Keratinocyte (primary cell): Measurements from ENCODE around the gene PACSIN2. TPM values are rescaled to one million over a fixed set of nuclear protein-coding genes. Genes with fewer than 3 reads are reported as not detected.

Experiments used
- DNase-seq: peaks from one replicate; pipeline ENCODE4 v3.0.0-alpha.2; 2011; ENCODE audit warnings: low read depth, missing footprints, low spot score
- FAIRE-seq: peaks from 2 replicates; lab custom pipeline; 2011; peaks lifted over from hg19 to GRCh38; lab: Jason Lieb, UNC
- H2AFZ ChIP-seq: 2 replicates; pipeline ENCODE4 v1.6.0; 2012; ENCODE audit warnings: low read length, control low read depth, inconsistent platforms; ENCODE audit not compliant: control insufficient read depth
- H3K27ac ChIP-seq: 2 replicates; pipeline ENCODE4 v1.5.1; 2011; ENCODE audit warnings: low read length; ENCODE audit not compliant: control insufficient read depth, insufficient read depth
- H3K27me3 ChIP-seq: 3 replicates; pipeline ENCODE4 v1.6.0; 2011; ENCODE audit warnings: low read length; ENCODE audit not compliant: control insufficient read depth, insufficient read depth; ENCODE audit errors: extremely low read depth
- H3K36me3 ChIP-seq, 2 experiments: 2 replicates in 1 of 2; 3 replicates in 1 of 2; pipeline ENCODE4 v1.5.1; 2011; ENCODE audit warnings: low read length in 2 of 2, mild to moderate bottlenecking in 1 of 2; ENCODE audit not compliant: control insufficient read depth in 2 of 2, insufficient read depth in 2 of 2; ENCODE audit errors: extremely low read depth in 1 of 2
- H3K4me1 ChIP-seq: 3 replicates; pipeline ENCODE4 v1.5.1; 2011; ENCODE audit warnings: low read length; ENCODE audit not compliant: control insufficient read depth, insufficient read depth; ENCODE audit errors: extremely low read depth
- H3K4me2 ChIP-seq: 3 replicates; pipeline ENCODE4 v1.6.0; 2011; ENCODE audit warnings: low read depth, low read length; ENCODE audit not compliant: control insufficient read depth, insufficient read depth; ENCODE audit errors: extremely low read depth
- H3K4me3 ChIP-seq, 3 experiments: fragments of 200-600 bp in 1 of 3; sonication (generic) in 1 of 3; 2 replicates in 2 of 3; 3 replicates in 1 of 3; pipeline ENCODE4 v1.5.1; 2011 to 2016; ENCODE audit warnings: low read length in 3 of 3, mild to moderate bottlenecking in 3 of 3, control low read depth in 2 of 3, inconsistent platforms in 1 of 3, low read depth in 1 of 3, mixed read lengths in 1 of 3, mixed run types in 1 of 3, moderate library complexity in 1 of 3; ENCODE audit not compliant: control insufficient read depth in 2 of 3, insufficient read depth in 2 of 3; ENCODE audit errors: extremely low read depth in 1 of 3
- H3K79me2 ChIP-seq: 2 replicates; pipeline ENCODE4 v1.6.0; 2012; ENCODE audit warnings: low read length; ENCODE audit not compliant: control insufficient read depth, insufficient read depth
- H3K9ac ChIP-seq: 3 replicates; pipeline ENCODE4 v1.6.0; 2011; ENCODE audit warnings: low read length; ENCODE audit not compliant: control insufficient read depth, insufficient read depth; ENCODE audit errors: extremely low read depth
- H3K9me1 ChIP-seq: 3 replicates; pipeline ENCODE4 v1.6.0; 2011; ENCODE audit warnings: low read length; ENCODE audit not compliant: control insufficient read depth, insufficient read depth; ENCODE audit errors: extremely low read depth
- H3K9me3 ChIP-seq: 2 replicates; pipeline ENCODE4 v1.5.1; 2012; ENCODE audit warnings: low read depth, low read length; ENCODE audit not compliant: control insufficient read depth
- H4K20me1 ChIP-seq: 3 replicates; pipeline ENCODE4 v1.6.0; 2011; ENCODE audit warnings: low read length; ENCODE audit not compliant: control insufficient read depth, insufficient read depth; ENCODE audit errors: extremely low read depth
- CTCF ChIP-seq, 3 experiments: IDR thresholded peaks in 1 of 3; conservative IDR thresholded peaks in 1 of 3; optimal IDR thresholded peaks in 1 of 3; 2 replicates in 2 of 3; 3 replicates in 1 of 3; pipeline versions ENCODE3 to v1.5.1; 2011; ENCODE audit warnings: low read length in 3 of 3, mild to moderate bottlenecking in 3 of 3, moderate library complexity in 2 of 3, control low read depth in 1 of 3, inconsistent platforms in 1 of 3; ENCODE audit not compliant: insufficient read depth in 2 of 3; ENCODE audit errors: extremely low read depth in 1 of 3
- EZH2 ChIP-seq: IDR thresholded peaks from one replicate; pipeline ENCODE4 v1.6.1; 2012; ENCODE audit warnings: inconsistent platforms, mild to moderate bottlenecking, low read length, moderate library complexity
- dilution Hi-C: fragments of 300-500 bp; cut with MboI; formaldehyde crosslinking; loops from one replicate; pipeline ENCODE4 v1.7.0; 2020; ENCODE audit warnings: low sequenced_read_pairs; ENCODE audit not compliant: extremely low pct_ligation_motif_present
- polyA plus RNA-seq, 5 experiments: library from polyadenylated mRNA; depleted of rRNA in 3 of 5; stranded (reverse) in 3 of 5; stranded (forward) in 1 of 5; unstranded in 1 of 5; fragments of >200 nt; gene quantifications; 1 replicate in 1 of 5; 2 replicates in 3 of 5; 3 replicates in 1 of 5; pipeline versions ENCODE4 v1.2.1 to v1.2.3, GENCODE V29; 2011 to 2012; ENCODE audit warnings: missing spikeins in 2 of 5, low read depth in 1 of 5, low replicate concordance in 1 of 5

The PACSIN2 gene
- polyA plus RNA-seq, 1 donor (not counting 4 experiments of a cell fraction or from before 2014, with no cell fraction given): 55.5 TPM

DNA sequence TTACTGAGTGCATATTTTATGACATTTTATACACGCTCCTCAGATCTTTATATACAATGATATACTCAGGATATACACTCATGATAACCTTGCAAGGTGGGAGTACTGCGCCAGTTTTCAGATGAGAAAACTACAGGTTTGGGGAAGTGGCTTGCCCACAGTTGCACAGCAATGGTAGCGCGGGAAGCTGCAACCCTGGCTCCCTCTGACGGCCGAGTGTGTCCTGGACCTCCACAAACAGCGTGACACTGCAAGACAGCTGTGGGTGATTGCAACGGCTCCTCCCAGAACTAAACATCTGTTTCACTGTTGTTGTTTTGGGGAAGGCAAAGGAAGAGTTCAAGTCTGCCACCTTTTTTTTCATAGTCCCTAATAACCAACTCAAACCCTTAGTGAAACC lies 47.0 kb downstream of the PACSIN2 start:
- no peak for DNase-seq
- H3K27ac ChIP-seq: no peak overlapping the region
- H3K36me3 ChIP-seq: no peaks in the 10 kb centered on the region
- dilution Hi-C loops: no loop called here
- no peak overlapping the region for H3K4me2 ChIP-seq
- H3K27me3 ChIP-seq: no peaks in the 10 kb centered on the region
- no peaks in the 10 kb centered on the region for H3K9me1 ChIP-seq
- TF ChIP-seq EZH2: no peak
- TF ChIP-seq CTCF (optimal IDR thresholded peaks at IDR 0.05 in 1 of 3, IDR thresholded peaks at IDR 0.05 in 1 of 3, conservative IDR thresholded peaks at IDR 0.05 in 1 of 3; ENCODE audit: extremely low read depth in 1 of 3, insufficient read depth in 2 of 3, low read length in 3 of 3): no peak
- no peak overlapping the region for H3K9ac ChIP-seq
- FAIRE-seq: no peak
- H3K4me3 ChIP-seq: no peak overlapping the region
- peaks cover 19% of the 10 kb centered on the region for H3K4me1 ChIP-seq
- H4K20me1 ChIP-seq: peaks cover 9% of the 10 kb centered on the region
- peaks cover 55% of the 10 kb centered on the region for H3K79me2 ChIP-seq
- H2AFZ ChIP-seq: no peak overlapping the region
- no peaks in the 10 kb centered on the region for H3K9me3 ChIP-seq

DNA sequence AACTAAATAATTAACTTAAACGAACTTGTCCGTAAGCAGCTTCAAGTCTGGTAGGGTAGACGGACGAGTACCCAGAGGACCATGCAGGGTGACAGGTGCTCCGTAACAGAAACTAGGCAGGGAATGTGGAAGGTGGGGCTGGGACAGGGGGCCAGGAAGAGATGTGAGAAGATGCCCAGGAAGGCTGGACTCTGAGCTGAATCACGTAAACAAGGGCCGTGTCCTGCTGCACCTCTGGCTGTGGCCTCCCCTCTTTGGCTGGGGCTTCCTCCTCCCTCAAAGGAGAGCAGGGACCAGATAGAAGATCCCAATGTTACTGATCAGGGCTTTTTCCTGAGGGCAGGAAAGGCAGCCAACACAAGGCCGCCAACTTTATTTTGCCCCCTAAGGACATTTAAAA lies 47.9 kb downstream of the PACSIN2 start:
- no peak for DNase-seq
- dilution Hi-C loops: no loop called here
- Histone ChIP-seq H3K9me1 (no peaks in the 10 kb centered on the region), H3K4me3 (no peak overlapping the region), H3K9ac (no peak overlapping the region), H3K4me1 (peaks cover 27% of the 10 kb centered on the region), H4K20me1 (peaks cover 7% of the 10 kb centered on the region), H2AFZ (no peak overlapping the region), H3K27ac (no peak overlapping the region), H3K79me2 (peaks cover 51% of the 10 kb centered on the region), H3K9me3 (no peaks in the 10 kb centered on the region), H3K4me2 (no peak overlapping the region), H3K27me3 (no peaks in the 10 kb centered on the region), H3K36me3 (no peaks in the 10 kb centered on the region)
- TF ChIP-seq EZH2 (no peak), CTCF (optimal IDR thresholded peaks at IDR 0.05 in 1 of 3, IDR thresholded peaks at IDR 0.05 in 1 of 3, conservative IDR thresholded peaks at IDR 0.05 in 1 of 3; ENCODE audit: extremely low read depth in 1 of 3, insufficient read depth in 2 of 3, low read length in 3 of 3) (no peak)
- FAIRE-seq: no peak
